Loucy (cell line): ENCODE results near the gene SCAP.
"Not testable (repeated sequence)": the region's sequence is repeated elsewhere in the genome, so short reads cannot be mapped to it uniquely, and the experiment has no call there.

Experiments used
- H2AFZ ChIP-seq: fragments of 200-600 bp; sonication (generic); 2 replicates; pipeline ENCODE4 v1.6.0; 2016; ENCODE audit warnings: antibody characterized with exemption, mild to moderate bottlenecking, low read length, moderate library complexity
- H3F3A ChIP-seq: fragments of 200-600 bp; 2 replicates; pipeline ENCODE4 v1.6.0; 2016; ENCODE audit warnings: antibody characterized with exemption, low read depth, mild to moderate bottlenecking
- H3K27me3 ChIP-seq: fragments of 200-600 bp; sonication (generic); 2 replicates; pipeline ENCODE4 v1.6.1; 2014; ENCODE audit warnings: low read length, mild to moderate bottlenecking; ENCODE audit not compliant: insufficient read depth, poor library complexity, severe bottlenecking
- H3K36me3 ChIP-seq: fragments of 200-600 bp; sonication (generic); 2 replicates; pipeline ENCODE4 v1.6.1; 2016; ENCODE audit warnings: low read length; ENCODE audit not compliant: insufficient read depth
- H3K4me1 ChIP-seq: fragments of 200-600 bp; sonication (generic); 2 replicates; pipeline ENCODE4 v1.5.1; 2014; ENCODE audit warnings: low read length, mild to moderate bottlenecking; ENCODE audit not compliant: insufficient read depth, poor library complexity, severe bottlenecking
- H3K4me2 ChIP-seq: fragments of 200-600 bp; sonication (generic); 2 replicates; pipeline ENCODE4 v1.6.0; 2014; ENCODE audit warnings: antibody characterized with exemption, low read length, low read depth, mild to moderate bottlenecking; ENCODE audit not compliant: poor library complexity, severe bottlenecking
- H3K4me3 ChIP-seq: fragments of 200-600 bp; sonication (generic); 2 replicates; pipeline ENCODE4 v1.5.1; 2014; ENCODE audit warnings: low read length, mild to moderate bottlenecking, mixed read lengths; ENCODE audit not compliant: poor library complexity, severe bottlenecking
- H3K79me2 ChIP-seq: fragments of 200-600 bp; sonication (generic); 2 replicates; pipeline ENCODE4 v1.6.1; 2014; ENCODE audit warnings: low read length; ENCODE audit not compliant: insufficient read depth
- H3K9ac ChIP-seq: fragments of 200-600 bp; sonication (generic); 2 replicates; pipeline ENCODE4 v1.6.0; 2014; ENCODE audit warnings: mild to moderate bottlenecking, low read depth, low read length, moderate library complexity; ENCODE audit not compliant: poor library complexity, severe bottlenecking
- H3K9me2 ChIP-seq: fragments of 200-600 bp; sonication (generic); replicated peaks from 2 replicates; pipeline ENCODE4 v1.6.1; 2016; ENCODE audit warnings: low read depth, low read length, mixed read lengths
- H3K9me3 ChIP-seq: fragments of 200-600 bp; sonication (generic); 2 replicates; pipeline ENCODE4 v1.6.1; 2014; ENCODE audit warnings: mild to moderate bottlenecking, antibody characterized with exemption, low read length, low read depth; ENCODE audit not compliant: insufficient read depth
- H4K20me1 ChIP-seq: fragments of 200-600 bp; sonication (generic); 2 replicates; pipeline ENCODE4 v1.6.0; 2014; ENCODE audit warnings: antibody characterized with exemption, low read length, mild to moderate bottlenecking; ENCODE audit not compliant: insufficient read depth, poor library complexity, severe bottlenecking
- CTCF ChIP-seq: fragments of 200-600 bp; sonication (generic); conservative IDR thresholded peaks from 2 replicates; pipeline ENCODE4 v1.5.1; 2014; ENCODE audit warnings: mild to moderate bottlenecking, antibody characterized with exemption, low read length
- EZH2phosphoT487 ChIP-seq: fragments of 200-600 bp; IDR thresholded peaks from 2 replicates; pipeline ENCODE4 v1.6.1; 2018; ENCODE audit warnings: antibody characterized with exemption, mild to moderate bottlenecking, moderate library complexity, borderline replicate concordance

SCAP gene

GRCh38 chr3:47374587-47374986 lies 101.2 kb downstream of the SCAP start:
- H3K9me2 ChIP-seq = no peaks in the 10 kb centered on the region
- H3K4me2 ChIP-seq = no peak overlapping the region
- TF ChIP-seq CTCF (no peak), EZH2phosphoT487 (no peak)
- H2AFZ ChIP-seq = no peak overlapping the region
- H3K79me2 ChIP-seq = peaks cover 12% of the 10 kb centered on the region
- H3K9me3 ChIP-seq = no peaks in the 10 kb centered on the region
- H3K4me3 ChIP-seq = no peak overlapping the region
- H3F3A ChIP-seq = no peaks in the 10 kb centered on the region
- no peak overlapping the region for H3K9ac ChIP-seq
- H3K27me3 ChIP-seq = no peaks in the 10 kb centered on the region
- no peaks in the 10 kb centered on the region for H4K20me1 ChIP-seq
- H3K4me1 ChIP-seq = peaks cover 8% of the 10 kb centered on the region
- H3K36me3 ChIP-seq = no peaks in the 10 kb centered on the region

GRCh38 chr3:47370887-47371697 lies 104.6 kb downstream of the SCAP start:
- Histone ChIP-seq H3K9me3 (no peaks in the 10 kb centered on the region), H3K4me3 (no peak overlapping the region), H3K27me3 (no peaks in the 10 kb centered on the region), H3K79me2 (no peaks in the 10 kb centered on the region), H3F3A (no peaks in the 10 kb centered on the region), H3K4me1 (no peaks in the 10 kb centered on the region), H3K36me3 (no peaks in the 10 kb centered on the region), H3K9ac (no peak overlapping the region), H4K20me1 (no peaks in the 10 kb centered on the region), H2AFZ (no peak overlapping the region), H3K9me2 (no peaks in the 10 kb centered on the region), H3K4me2 (no peak overlapping the region)
- TF ChIP-seq CTCF = peak; percentile 16; the same call in 1 of the 2 replicates
- no peak for TF ChIP-seq EZH2phosphoT487

- H3K9ac ChIP-seq, H3K36me3 ChIP-seq, H3K27me3 ChIP-seq, H3K9me2 ChIP-seq, H3F3A ChIP-seq, H3K4me1 ChIP-seq, H4K20me1 ChIP-seq, H3K4me2 ChIP-seq, H3K79me2 ChIP-seq, H2AFZ ChIP-seq, H3K4me3 ChIP-seq, H3K9me3 ChIP-seq: not testable (repeated sequence)
Measured at GRCh38 chr3:47370020-47370419, 105.7 kb downstream of the SCAP start.

- no peak for TF ChIP-seq CTCF
- no peak for TF ChIP-seq EZH2phosphoT487
- Histone ChIP-seq H3K4me3 (no peak overlapping the region), H3K79me2 (no peaks in the 10 kb centered on the region), H3K27me3 (no peaks in the 10 kb centered on the region), H3K9me2 (no peaks in the 10 kb centered on the region), H3K9me3 (no peaks in the 10 kb centered on the region), H3K9ac (no peak overlapping the region), H4K20me1 (no peaks in the 10 kb centered on the region), H3K4me2 (no peak overlapping the region), H3K36me3 (no peaks in the 10 kb centered on the region), H2AFZ (no peak overlapping the region), H3F3A (no peaks in the 10 kb centered on the region), H3K4me1 (no peaks in the 10 kb centered on the region)
Measured at GRCh38 chr3:47367631-47368030, 108.1 kb downstream of the SCAP start.
